ENCODE data around the gene EIF4ENIF1. TPM values are rescaled to one million over a fixed set of nuclear protein-coding genes. Genes with fewer than 3 reads are reported as not detected.

EIF4ENIF1 gene
- total and polyA plus RNA-seq, 9 of the 15 experiments (the other 6 are each of a cell fraction or from before 2014, with no cell fraction given): 2.5 to 24.9 (median 15.8) TPM

- TF ChIP-seq, protein P1, sequence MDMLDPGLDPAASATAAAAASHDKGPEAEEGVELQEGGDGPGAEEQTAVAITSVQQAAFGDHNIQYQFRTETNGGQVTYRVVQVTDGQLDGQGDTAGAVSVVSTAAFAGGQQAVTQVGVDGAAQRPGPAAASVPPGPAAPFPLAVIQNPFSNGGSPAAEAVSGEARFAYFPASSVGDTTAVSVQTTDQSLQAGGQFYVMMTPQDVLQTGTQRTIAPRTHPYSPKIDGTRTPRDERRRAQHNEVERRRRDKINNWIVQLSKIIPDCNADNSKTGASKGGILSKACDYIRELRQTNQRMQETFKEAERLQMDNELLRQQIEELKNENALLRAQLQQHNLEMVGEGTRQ (CRISPR knock-in tag; IDR thresholded peaks at IDR 0.05): no peak
- TF ChIP-seq DIDO1 (tag; IDR thresholded peaks at IDR 0.05; ENCODE audit: low read depth) (no peak), DMBX1 (CRISPR knock-in tag; IDR thresholded peaks at IDR 0.05; ENCODE audit: borderline replicate concordance) (no peak), ZNF444 (CRISPR knock-in tag; IDR thresholded peaks at IDR 0.05) (peak; percentile 60; the same call in 1 of the 2 replicates), PPARD (CRISPR knock-in tag; IDR thresholded peaks at IDR 0.05) (no peak), HDAC1 (IDR thresholded peaks at IDR 0.05) (peak in 1 of 2 experiments; percentile 37; a peak in 1 of 4 replicates), ETS2 (tag; IDR thresholded peaks at IDR 0.05; ENCODE audit: borderline replicate concordance, poor library complexity, severe bottlenecking) (no peak), FOXM1 (IDR thresholded peaks at IDR 0.05; ENCODE audit: low read depth) (no peak), FOXM1 (CRISPR knock-in tag; IDR thresholded peaks at IDR 0.05; ENCODE audit: low read depth) (no peak), MBD2 (IDR thresholded peaks at IDR 0.05; ENCODE audit: borderline replicate concordance, low read depth) (peak; percentile 35; the same call in 1 of the 2 replicates), ZKSCAN8 (CRISPR knock-in tag; IDR thresholded peaks at IDR 0.05) (no peak), ZNF384 (IDR thresholded peaks at IDR 0.05; ENCODE audit: low read depth, low read length) (no peak), NR2C2 (CRISPR knock-in tag; IDR thresholded peaks at IDR 0.05) (0 out of 2 replicates have a peak, but pooled peaks have one; percentile 12), NR2C2 (tag; IDR thresholded peaks at IDR 0.05) (peak; percentile 73), ZNF717 (CRISPR knock-in tag; IDR thresholded peaks at IDR 0.05) (no peak), ZNF79 (CRISPR knock-in tag; IDR thresholded peaks at IDR 0.05; ENCODE audit: low read depth) (no peak), COPS2 (conservative IDR thresholded peaks at IDR 0.05) (no peak), BRD4 (IDR thresholded peaks at IDR 0.05) (no peak), TEAD1 (CRISPR knock-in tag; IDR thresholded peaks at IDR 0.05) (0 out of 4 replicates have a peak, but pooled peaks of 1 of the 2 experiments have one; percentile 14), WHSC1 (IDR thresholded peaks at IDR 0.05; ENCODE audit: low read length) (no peak), NR4A1 (CRISPR knock-in tag; IDR thresholded peaks at IDR 0.05) (no peak), NR4A1 (tag; IDR thresholded peaks at IDR 0.05) (no peak), TRIM28 (IDR thresholded peaks at IDR 0.05) (no peak)
- TF ChIP-seq, protein P2, sequence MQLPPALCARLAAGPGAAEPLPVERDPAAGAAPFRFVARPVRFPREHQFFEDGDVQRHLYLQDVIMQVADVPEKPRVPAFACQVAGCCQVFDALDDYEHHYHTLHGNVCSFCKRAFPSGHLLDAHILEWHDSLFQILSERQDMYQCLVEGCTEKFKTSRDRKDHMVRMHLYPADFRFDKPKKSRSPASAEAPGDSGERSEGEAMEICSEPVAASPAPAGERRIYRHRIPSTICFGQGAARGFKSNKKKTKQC (CRISPR knock-in tag; IDR thresholded peaks at IDR 0.05): no peak
- TF ChIP-seq, protein P3, sequence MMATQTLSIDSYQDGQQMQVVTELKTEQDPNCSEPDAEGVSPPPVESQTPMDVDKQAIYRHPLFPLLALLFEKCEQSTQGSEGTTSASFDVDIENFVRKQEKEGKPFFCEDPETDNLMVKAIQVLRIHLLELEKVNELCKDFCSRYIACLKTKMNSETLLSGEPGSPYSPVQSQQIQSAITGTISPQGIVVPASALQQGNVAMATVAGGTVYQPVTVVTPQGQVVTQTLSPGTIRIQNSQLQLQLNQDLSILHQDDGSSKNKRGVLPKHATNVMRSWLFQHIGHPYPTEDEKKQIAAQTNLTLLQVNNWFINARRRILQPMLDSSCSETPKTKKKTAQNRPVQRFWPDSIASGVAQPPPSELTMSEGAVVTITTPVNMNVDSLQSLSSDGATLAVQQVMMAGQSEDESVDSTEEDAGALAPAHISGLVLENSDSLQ (IDR thresholded peaks at IDR 0.05): no peak
- TF ChIP-seq, protein P4, sequence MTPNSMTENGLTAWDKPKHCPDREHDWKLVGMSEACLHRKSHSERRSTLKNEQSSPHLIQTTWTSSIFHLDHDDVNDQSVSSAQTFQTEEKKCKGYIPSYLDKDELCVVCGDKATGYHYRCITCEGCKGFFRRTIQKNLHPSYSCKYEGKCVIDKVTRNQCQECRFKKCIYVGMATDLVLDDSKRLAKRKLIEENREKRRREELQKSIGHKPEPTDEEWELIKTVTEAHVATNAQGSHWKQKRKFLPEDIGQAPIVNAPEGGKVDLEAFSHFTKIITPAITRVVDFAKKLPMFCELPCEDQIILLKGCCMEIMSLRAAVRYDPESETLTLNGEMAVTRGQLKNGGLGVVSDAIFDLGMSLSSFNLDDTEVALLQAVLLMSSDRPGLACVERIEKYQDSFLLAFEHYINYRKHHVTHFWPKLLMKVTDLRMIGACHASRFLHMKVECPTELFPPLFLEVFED (CRISPR knock-in tag; conservative IDR thresholded peaks at IDR 0.05): no peak
Measured at GRCh38 chr22:31489632-31490495, at the start of gene EIF4ENIF1 (continued).
